Measurements from ENCODE around the gene ODAD4.

The ODAD4 gene

DNA sequence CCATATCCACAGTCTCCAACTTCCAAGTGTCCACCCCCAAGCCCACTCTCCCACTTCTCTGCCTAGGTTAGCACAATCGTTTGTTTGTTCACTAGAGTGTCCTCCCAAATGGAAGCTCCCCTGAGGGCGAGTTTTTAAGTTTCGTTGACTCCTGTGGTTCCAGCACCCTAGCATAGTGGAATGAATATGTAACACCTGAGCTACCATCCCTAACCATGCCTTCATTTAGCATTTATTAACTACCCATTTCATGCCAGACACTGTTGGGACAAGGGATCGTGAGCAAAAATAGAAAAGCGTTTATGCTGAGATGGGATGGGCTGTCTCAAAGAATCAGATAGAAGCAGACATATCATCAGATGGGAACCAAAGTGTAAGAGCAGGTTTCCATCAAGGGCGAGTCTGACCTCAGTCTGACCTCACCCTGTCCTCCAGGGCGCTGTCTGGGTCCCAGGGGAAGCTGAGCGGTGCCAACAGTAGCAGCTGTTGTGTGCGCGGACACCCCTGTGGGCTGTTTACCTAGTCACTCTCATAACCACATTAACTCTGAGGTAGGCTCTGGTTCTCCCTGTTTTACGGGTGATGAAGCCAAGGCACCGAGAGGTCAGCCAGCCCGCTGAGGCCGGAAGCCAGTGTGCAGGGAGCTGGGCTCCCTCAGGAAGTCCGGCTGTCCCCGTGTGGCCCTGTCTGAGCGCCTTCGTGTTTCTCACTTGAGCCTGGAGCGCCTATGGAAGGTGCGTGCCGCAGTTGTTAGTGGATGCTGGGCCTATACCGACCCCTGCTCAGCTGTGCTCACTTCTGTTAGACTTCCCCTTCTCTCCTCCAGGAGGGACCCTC, 42.4 kb downstream of the ODAD4 start:
- DNase-seq: no peak

GRCh38 chr17:41973408-41973811, 43.0 kb downstream of the ODAD4 start:
- no peak for DNase-seq

DNA sequence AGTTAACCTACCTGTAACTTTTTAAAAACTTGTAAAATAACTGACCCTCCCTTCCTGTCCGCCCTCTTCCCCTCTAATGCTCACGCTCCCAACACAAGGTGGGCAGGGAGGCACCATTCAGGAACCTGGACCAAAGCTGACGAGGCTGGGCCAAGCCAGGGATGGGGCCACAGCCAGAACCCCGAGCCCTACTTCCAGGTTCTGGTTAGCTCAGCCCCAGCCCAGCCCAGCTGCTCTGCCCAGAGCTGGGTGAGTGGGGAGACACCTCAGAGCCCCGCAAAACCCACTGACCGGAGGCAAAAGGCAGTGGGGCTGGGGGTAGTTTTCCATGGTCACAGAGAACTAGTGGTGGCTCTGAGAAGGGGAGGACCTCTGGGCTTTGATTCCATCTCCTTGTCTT, 43.6 kb downstream of the ODAD4 start:
- no peak for DNase-seq

DNA sequence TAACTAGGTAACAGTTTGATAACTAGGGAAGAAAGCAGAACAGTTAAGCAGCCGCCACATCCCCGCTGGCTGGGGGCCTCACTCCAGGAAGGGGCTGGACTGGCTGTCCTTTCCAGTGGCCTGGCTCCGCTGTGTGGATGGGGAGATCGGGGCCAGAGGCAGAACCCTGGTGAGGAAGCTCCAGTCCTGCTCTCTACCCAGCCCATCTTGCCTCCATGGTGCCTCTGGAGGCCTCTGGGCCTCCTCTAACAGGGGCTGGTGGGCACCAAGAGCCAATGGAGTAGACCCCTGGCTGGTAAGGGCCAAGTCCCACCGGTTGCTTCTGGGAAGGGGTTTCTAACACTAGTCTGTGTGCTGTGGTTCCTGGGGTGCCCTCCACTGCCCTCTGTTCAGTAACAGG, 44.2 kb downstream of the ODAD4 start:
- DNase-seq: no peak

DNA sequence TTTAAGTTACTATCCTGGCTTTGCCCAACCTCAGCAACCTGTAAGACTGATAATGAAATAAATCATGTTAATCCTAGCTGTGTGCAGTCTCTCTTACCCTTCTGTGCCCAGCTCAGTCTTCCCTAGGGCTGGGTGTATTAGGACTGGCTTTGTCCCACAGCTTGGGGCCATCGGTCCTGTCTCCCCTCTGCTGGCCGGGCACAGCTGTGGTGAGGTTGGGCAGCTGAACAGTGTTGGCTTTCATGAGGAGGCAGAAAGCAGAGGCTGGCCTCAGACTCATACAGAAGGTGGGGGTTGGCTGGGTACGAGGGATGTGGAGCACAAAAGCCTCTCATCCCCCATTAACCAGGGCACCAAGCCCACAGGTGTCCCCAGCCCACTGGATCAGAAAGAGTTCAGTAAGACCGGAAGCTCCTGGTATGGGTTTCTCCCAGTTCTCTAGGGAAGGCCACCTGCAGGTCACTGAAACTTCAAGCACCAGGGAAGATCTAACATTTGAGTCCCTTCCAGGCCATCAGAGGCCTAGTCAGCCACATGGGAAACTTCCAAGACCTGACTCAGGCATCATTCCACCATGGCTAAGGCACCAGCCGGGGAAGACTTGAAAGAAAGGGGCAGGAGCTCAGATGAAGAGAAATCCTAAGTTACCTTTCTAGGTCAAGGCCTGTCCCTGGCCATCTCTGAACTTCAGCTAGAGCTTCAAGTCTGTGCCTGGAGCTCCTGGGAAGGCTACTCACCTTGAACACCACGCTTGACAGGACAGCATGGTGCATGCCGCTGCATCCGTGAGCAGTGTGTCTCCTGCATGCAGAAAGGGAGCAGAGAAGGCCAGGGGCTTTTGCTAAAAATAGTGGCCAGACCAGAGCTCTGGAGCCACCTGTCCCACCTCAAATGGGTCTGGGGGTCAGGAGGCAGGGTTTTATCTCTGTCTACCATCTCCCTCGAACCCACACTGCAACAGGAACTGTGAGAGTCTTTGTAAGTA, 45.0 kb downstream of the ODAD4 start:
- DNase-seq: no peak

DNA sequence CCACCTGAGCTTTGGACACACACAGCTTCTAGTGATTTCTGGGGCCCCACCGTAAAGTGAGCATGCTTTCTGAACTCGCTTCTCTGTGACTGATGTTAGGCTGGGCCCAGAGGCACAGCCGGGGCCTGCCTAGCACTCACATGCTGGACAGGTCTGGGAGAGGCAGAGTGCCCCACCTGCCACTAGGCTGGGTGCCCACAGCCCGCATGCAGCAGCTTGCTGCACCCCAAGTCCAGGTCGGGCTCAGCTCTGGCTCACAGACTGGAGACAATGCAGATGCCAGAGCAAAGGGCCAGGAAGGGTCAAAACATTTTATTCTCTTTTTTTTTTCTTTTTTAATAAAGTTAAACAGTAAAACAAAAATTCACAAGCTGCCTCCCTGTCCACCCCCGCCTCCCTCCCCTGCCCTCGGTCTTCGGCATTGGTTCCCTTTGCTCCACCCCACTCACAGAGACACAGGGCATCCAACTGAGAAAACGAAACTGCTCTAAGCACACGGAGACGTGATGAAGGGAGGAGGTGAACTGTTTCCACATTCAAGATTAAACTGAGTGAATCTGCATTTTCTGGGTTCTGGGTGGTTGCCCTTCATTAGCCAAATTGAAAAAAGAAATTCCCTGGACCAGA, 45.8 kb downstream of the ODAD4 start:
- DNase-seq: no peak

DNA sequence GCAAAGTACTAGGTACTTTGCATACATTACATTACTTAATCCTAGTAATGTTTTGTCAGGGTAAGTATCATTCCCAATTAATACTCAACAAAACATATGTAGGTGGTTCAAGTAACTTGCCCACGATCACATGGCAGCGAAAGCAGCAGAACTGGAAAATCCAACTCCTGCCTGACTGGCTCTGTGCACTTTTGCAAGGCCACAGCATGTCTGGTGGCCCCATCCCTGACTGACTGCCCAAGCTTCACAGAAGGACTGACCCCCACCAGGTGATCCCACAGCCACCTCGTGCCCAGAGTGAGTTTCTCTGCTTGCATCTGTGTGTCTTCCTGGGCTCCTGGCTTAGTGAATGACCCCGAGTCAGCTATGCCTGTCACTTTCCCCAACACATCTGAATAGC, 47.6 kb downstream of the ODAD4 start:
- no peak for DNase-seq

DNA sequence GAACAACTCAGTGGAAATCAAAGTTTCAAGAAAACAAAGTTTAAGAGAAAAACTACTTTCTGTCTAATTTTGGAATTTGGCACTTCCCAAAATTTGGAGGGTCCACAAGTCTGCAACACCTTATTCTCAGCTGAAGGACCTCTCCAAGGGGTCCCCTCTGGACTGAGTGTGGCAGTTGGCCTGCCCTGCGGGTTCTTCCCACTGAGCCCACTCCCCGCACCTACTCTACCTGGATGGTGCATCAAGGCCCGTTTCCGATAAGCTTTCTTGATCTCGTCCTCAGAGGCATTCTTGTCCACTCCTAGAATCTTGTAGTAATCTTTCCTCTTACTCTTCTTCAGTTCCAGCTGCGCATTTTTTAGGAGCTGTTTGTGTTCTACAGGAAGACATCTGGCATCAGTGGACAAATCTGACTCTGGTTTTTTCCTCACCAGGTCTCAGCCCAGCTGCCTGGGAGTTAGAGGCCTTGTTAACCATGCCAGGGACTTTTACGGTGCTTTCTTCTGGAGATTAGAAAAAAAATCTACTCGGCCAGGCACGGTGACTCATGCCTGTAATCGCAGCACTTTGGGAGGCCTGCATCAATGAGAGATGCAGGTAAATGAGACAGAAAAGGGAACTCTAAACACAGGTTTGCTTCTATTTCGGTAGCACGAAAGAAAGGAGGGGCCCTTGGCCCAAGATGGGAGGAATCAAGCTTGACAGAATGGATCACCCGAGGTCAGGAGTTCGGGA, 51.8 kb downstream of the ODAD4 start:
- no peak for DNase-seq

GRCh38 chr17:41984454-41984853, 54.0 kb downstream of the ODAD4 start:
- DNase-seq: no peak

GRCh38 chr17:41985919-41986318, 55.5 kb downstream of the ODAD4 start:
- no peak for DNase-seq

DNA sequence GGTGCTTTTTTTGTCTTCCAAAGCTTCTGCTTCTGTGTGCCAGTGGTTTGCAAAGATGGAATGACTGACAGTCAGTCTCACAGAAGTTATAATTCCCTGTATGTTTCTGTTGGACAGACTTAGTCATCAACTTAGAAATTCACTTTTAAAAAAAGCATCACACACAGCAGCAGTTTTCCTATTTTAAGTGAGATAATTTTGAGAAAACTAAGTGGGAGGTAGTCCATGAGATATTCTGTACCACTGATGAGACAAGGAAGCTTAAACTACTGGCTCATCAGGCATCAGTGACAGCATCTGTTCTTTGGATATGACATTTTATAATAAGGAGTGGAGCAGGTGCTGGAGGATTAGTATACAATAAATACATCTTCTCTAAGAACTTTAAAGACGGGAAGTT, 56.2 kb downstream of the ODAD4 start:
- DNase-seq: no peak

GRCh38 chr17:41987642-41988041, 57.2 kb downstream of the ODAD4 start:
- DNase-seq: no peak

GRCh38 chr17:41988418-41988817, 58.0 kb downstream of the ODAD4 start:
- DNase-seq: no peak

DNA sequence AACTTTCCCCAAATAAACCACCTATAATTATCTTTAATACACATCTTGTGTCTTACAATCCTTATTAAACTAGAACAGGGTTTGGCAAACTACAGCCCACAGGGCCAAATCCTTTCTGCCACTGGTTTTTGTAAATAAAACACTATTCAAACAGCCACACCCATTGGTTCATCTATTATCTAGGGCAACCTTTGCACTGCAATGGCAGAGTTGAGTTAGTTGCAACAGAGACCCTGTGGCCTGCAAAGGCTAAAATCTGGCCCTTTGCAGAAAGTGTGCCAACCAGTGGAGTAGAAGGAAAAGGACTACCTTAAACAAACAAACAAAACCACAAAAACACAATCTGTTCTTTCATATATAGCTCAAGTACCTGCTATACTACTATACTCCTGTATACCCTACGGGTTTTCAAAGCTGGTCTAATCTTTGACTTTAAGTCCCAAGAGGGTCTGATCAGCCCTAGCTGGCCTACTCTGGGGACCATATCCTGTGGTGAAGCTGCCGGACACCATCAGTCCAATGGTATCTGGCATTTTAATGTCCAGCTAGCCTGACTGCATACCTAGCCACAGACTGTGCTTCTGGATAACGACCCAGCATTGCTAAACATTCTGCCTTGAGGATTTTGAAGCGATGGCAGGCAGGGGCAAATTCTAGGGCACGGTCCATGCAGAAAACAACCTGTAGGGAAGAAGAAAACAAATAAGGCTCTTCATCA, 59.4 kb downstream of the ODAD4 start:
- DNase-seq: no peak

DNA sequence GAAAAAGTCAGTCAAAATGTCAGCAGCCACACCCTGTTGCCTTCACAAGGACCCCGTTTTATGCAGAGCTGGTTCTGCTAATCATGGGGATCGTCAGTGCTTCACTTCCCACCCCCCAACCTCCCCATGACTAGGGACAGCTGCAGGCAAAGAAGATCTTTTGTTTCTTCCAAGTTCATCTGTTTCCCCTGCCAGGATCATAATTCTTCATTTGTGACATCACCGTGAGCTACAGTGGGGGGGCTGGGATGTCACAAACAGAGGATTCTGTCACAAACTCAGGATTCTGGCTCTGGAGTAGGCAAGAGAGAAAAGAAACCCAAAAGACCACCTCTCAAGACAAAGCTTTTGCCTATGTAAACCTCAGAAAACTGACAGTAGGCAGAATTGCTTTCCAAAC, 62.2 kb downstream of the ODAD4 start:
- no peak for DNase-seq

- DNase-seq: no peak
Measured at GRCh38 chr17:41996855-41997164, 66.4 kb downstream of the ODAD4 start.

DNA sequence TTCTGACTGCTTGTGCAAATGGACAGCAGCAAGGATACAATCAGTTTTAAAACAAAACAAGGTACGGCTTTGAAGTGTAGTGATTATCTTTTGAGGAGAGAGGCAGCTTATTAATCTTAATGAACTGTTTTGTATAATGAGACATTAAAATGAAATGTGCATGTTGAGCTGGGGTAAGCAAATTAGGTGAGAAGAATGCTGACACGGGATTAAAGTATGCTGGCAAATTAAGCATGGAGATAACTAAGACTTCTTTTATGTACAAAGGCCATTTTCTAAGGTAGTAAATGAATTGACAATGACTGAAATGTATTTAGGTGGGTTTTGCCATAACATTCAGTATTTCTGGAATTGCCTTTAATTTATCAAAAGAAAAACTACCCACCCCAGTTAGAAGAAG, 68.1 kb downstream of the ODAD4 start:
- DNase-seq: no peak

DNA sequence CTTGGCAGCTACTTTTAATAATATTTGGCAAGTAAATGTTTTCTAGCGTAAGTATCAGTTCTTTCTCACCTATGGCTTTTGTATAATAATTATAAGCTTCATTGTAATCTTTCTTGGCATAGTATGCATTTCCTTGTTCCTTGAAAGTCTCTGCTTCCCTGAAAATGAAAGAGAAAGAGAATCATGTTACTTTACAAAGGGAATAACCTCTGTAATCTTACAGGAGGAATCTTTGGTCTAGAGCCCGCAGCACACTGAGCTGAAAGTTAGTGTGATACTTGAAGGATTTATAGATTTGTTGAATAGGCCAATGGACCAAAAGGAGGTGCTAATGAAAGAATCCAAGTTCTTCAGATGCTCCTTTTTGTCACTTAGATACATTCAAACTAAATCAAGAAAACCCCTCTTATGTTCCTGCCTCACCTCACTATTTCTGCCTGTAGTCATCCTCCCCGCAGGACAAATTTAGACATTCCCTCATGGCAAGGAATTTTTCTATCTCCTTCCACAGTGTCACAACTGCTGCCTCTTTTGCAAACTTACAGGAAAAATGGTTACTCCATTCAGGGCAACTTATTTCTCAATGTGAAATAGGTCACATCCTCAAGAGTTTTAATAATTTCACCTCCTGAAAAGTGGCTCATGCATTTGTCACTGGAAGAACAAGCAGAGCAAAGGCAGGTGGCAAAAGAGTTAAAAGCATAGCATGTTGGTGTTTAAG, 70.2 kb downstream of the ODAD4 start:
- no peak for DNase-seq

DNA sequence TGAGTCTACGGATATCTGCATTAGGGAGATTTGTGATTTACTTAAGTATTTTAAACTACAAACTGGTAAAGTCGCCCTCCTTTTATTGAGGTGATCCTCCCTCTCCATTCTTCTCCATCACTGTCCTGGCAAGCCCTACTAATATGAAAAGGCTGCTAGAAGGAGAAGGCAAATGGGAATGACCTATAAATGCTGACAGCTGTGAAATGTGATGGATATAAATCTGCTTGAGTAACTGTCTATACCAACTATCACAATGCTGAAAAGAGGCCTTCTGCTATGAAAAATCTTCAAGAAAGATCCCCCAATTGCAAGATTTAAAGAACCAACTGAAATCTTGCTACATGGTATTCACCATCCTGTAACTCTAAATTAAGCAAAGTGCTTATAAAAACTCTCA, 71.3 kb downstream of the ODAD4 start:
- no peak for DNase-seq

DNA sequence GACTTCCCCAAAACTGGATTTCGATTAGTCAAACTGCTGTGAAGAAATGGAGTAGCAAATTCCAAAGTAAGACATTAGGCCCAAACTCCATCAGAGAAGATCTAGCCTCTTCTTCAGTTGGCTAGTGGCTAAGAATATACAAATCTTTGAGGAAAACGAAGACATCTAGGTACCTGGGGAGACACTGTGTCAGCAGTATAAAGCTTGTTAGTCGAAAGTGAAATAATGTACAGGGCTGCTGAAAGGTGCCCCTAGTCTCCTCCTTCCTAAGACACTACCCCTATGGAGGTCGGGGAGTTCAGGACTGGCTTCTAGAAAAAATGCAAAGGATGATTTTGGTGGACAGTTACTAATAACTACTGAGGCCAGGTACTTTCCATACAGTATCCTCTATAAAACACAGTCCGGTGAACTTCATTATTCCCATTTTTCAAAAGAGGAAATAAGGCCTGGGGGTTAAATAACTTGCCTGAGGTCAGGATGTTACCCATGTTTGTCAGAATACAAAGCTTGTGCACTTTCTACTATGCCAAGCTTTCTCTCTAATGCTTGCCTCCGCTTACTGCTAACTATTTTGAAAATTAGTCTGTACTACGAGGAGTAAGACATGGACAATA, 71.9 kb downstream of the ODAD4 start:
- DNase-seq: no peak

DNA sequence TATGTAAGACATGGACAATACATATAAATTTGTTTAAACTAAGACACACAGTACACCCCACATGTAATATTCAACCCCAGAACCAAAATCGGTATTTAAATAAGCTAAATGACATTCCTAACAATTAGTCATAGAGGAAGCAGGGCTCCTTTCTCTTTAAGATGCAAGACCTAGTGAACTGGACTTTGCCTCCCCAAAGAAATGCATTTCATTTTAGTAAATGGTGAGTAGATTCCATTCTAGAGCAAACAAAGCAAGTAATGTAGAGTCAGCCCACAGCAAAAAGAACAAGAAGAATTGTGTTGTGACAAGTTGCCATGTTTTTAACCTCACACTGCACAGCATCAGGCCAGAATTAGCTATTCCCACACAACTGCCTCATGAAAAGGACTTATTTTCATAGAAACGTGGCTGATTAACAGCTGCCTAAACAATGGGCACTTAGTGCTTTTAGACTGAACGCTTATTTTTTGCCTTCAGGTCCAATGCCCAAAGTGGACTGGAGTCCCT, 72.4 kb downstream of the ODAD4 start:
- no peak for DNase-seq

All from CD4-positive, alpha-beta T cell treated with Interleukin-6 for 4 hours (primary cell).